Panc1 (cell line): ENCODE measurements around the gene CDC5L. TPM values are rescaled to one million over a fixed set of nuclear protein-coding genes. Genes with fewer than 3 reads are reported as not detected.

Experiments
- ATAC-seq: fragments of 200-7000 bp; cut with Tn5 transposase; 2 replicates; pipeline ENCODE4 v1.9.1; 2020; ENCODE audit warnings: mild to moderate bottlenecking, moderate library complexity
- BruUV-seq: library from RNA; stranded (reverse); fragments of 400-500 nt; replicated peaks from 2 replicates; lab custom pipeline; 2021; lab: Mats Ljungman, UMichigan
- CTCF ChIA-PET: fragments of 300-600 bp; sonication (Branson Sonifier 250); formaldehyde crosslinking; loops from one replicate; lab custom pipeline; 2022; ENCODE audit warnings: antibody characterized with exemption; lab: Charles Lee
- POLR2A ChIA-PET: fragments of 300-600 bp; sonication (Branson Sonifier 250); formaldehyde crosslinking; loops from one replicate; lab custom pipeline; 2022; ENCODE audit warnings: antibody characterized with exemption; lab: Charles Lee
- DNase-seq: peaks from one replicate; pipeline ENCODE4 v3.0.0-alpha.2; 2010; ENCODE audit warnings: low read depth, low spot score
- H3K27ac ChIP-seq: 2 replicates; pipeline ENCODE4 v1.5.1; 2011; ENCODE audit warnings: mild to moderate bottlenecking, low read length, inconsistent platforms
- H3K27me3 ChIP-seq: fragments of 200-500 bp; sonication (Bioruptor generic); 2 replicates; pipeline ENCODE4 v1.6.0; 2014; ENCODE audit warnings: low read length, inconsistent platforms; ENCODE audit not compliant: control insufficient read depth, insufficient read depth
- H3K36me3 ChIP-seq: fragments of 200-500 bp; sonication (Bioruptor generic); 2 replicates; pipeline ENCODE4 v1.5.1; 2014; ENCODE audit warnings: inconsistent platforms, mild to moderate bottlenecking, low read length, moderate library complexity; ENCODE audit not compliant: control insufficient read depth, insufficient read depth
- H3K4me1 ChIP-seq: 2 replicates; pipeline ENCODE4 v1.5.1; 2011; ENCODE audit warnings: inconsistent platforms, mild to moderate bottlenecking, low read length, moderate library complexity; ENCODE audit not compliant: control insufficient read depth, insufficient read depth
- H3K4me3 ChIP-seq, 2 experiments: 2 replicates each; pipeline ENCODE4 v1.5.1; 2011 to 2012; ENCODE audit warnings: low read depth in 2 of 2, low read length in 2 of 2, mild to moderate bottlenecking in 2 of 2, inconsistent platforms in 1 of 2, moderate library complexity in 1 of 2
- H3K9me3 ChIP-seq: fragments of 200-500 bp; sonication (Bioruptor generic); 2 replicates; pipeline ENCODE4 v1.5.1; 2014; ENCODE audit warnings: low read depth, mild to moderate bottlenecking, inconsistent platforms, low read length, moderate library complexity; ENCODE audit not compliant: control insufficient read depth, insufficient read depth
- CTCF ChIP-seq: fragments of 450-650 bp; IDR thresholded peaks from 2 replicates; pipeline ENCODE4 v1.5.1; 2017; ENCODE audit warnings: mild to moderate bottlenecking
- POLR2AphosphoS5 ChIP-seq: IDR thresholded peaks from 2 replicates; pipeline ENCODE4 v1.6.1; 2012; ENCODE audit warnings: mild to moderate bottlenecking, low read depth, low read length, moderate library complexity
- REST ChIP-seq, 2 experiments: IDR thresholded peaks; 2 replicates each; pipeline ENCODE4 v1.6.1; 2011 to 2012; ENCODE audit warnings: low read depth in 2 of 2, control low read depth in 1 of 2, low read length in 1 of 2, mild to moderate bottlenecking in 1 of 2, moderate library complexity in 1 of 2; ENCODE audit not compliant: insufficient read depth in 1 of 2
- SIN3A ChIP-seq: IDR thresholded peaks from 2 replicates; pipeline ENCODE4 v1.6.1; 2012; ENCODE audit warnings: low read depth, mild to moderate bottlenecking, low read length, moderate library complexity, borderline replicate concordance; ENCODE audit not compliant: insufficient read depth
- TCF7L2 ChIP-seq: IDR thresholded peaks from 2 replicates; pipeline ENCODE4 v1.6.1; 2011; ENCODE audit warnings: mild to moderate bottlenecking, low read depth, low read length, inconsistent platforms
- in situ Hi-C: cut with HindIII; loops from 2 replicates; pipeline ENCODE4 v1.10.0; 2016; ENCODE audit warnings: low sequenced_read_pairs, low pct_unique_long_range_greater_than_20kb
- intact Hi-C: fragments of 100-400 bp; cut with micrococcal nuclease; formaldehyde crosslinking; loops from one replicate; pipeline ENCODE4 v1.10.0; 2022; ENCODE audit not compliant: unreplicated experiment
- total RNA-seq: library from RNA; stranded (reverse); gene quantifications from one replicate; pipeline ENCODE4 v1.2.1, GENCODE V29; 2021; ENCODE audit not compliant: unreplicated experiment

Gene CDC5L
- total RNA-seq, 1 experiment from 2014 or later: 23.3 TPM

DNA sequence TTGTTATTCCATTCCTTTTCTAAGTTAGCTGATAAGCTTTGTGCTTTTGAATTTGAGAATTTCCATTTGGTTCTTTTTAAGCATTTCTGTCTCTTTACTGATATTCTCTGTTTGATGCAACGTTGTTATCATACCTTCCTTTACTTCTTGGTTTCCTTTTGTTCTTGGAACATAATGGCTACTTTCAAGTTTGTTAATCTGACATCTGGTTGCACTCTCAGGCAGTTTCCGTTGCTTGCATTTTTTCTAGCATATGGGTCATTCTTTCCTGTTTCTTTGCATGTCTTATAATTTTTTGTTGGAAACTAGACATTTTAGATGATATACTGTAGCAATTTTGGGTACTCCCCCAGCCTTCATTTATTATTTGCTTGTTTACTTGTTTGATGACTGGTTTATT is 12.5 kb downstream of the CDC5L start:
- no peak for DNase-seq
- Histone ChIP-seq H3K4me1 (no peaks in the 10 kb centered on the region), H3K27me3 (no peaks in the 10 kb centered on the region), H3K36me3 (peaks cover 46% of the 10 kb centered on the region), H3K27ac (no peak overlapping the region), H3K4me3 (no peak overlapping the region), H3K9me3 (no peaks in the 10 kb centered on the region)
- TF ChIP-seq POLR2AphosphoS5 (no peak), TCF7L2 (no peak), SIN3A (no peak)
- intact Hi-C loops: no loop called here
- ChIA-PET CTCF (no interaction called here), POLR2A (no interaction called here)
- BruUV-seq: no TSS peak
- in situ Hi-C loops: no loop called here
- no peak for ATAC-seq

DNA sequence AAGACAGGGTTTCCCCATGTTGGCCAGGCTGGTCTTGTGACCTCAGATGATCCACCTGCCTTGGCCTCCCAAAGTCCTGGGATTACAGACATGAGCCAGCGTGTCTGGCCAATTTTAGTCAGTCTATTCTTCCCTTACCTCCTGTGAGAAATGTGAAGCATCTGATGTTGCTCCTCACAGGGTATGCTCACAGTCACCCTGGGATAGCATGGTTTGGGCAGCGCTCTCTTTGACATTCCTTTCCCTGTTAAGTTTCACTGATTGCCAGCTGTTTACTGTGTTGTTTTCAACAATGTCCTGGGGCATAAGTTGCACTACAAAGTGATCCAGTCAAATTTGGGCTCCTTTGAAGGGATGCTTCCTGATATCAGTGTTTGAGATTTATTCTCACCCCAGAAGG is 13.1 kb downstream of the CDC5L start:
- Histone ChIP-seq H3K9me3 (no peaks in the 10 kb centered on the region), H3K27ac (no peak overlapping the region), H3K36me3 (peaks cover 52% of the 10 kb centered on the region), H3K4me3 (no peak overlapping the region), H3K27me3 (no peaks in the 10 kb centered on the region), H3K4me1 (no peaks in the 10 kb centered on the region)
- DNase-seq: no peak
- no TSS peak for BruUV-seq
- ChIA-PET POLR2A (no interaction called here), CTCF (no interaction called here)
- TF ChIP-seq REST (IDR thresholded peaks at IDR 0.05; ENCODE audit: insufficient read depth in 1 of 2, low read depth in 2 of 2, low read length in 1 of 2): no peak
- TF ChIP-seq CTCF: no peak
- TF ChIP-seq POLR2AphosphoS5: no peak
- TF ChIP-seq TCF7L2: no peak
- no peak for TF ChIP-seq SIN3A
- in situ Hi-C loops (no loop called here), intact Hi-C loops (no loop called here)
- ATAC-seq: no peak

- POLR2A ChIA-PET: no interaction called here
- TF ChIP-seq POLR2AphosphoS5 (no peak), CTCF (no peak), REST (IDR thresholded peaks at IDR 0.05; ENCODE audit: insufficient read depth in 1 of 2, low read depth in 2 of 2, low read length in 1 of 2) (no peak), TCF7L2 (no peak), SIN3A (no peak)
- peaks cover 48% of the 10 kb centered on the region for H3K36me3 ChIP-seq
Observed at GRCh38 chr6:44401138-44401537, 13.6 kb downstream of the CDC5L start.

More at GRCh38 chr6:44401138-44401537, 13.6 kb downstream of the CDC5L start:
- Histone ChIP-seq H3K27me3 (no peaks in the 10 kb centered on the region), H3K4me1 (no peaks in the 10 kb centered on the region), H3K27ac (no peak overlapping the region), H3K9me3 (no peaks in the 10 kb centered on the region), H3K4me3 (no peak overlapping the region)
- CTCF ChIA-PET: no interaction called here
- intact Hi-C loops (no loop called here), in situ Hi-C loops (no loop called here)
- no peak for DNase-seq
- no TSS peak for BruUV-seq
- ATAC-seq: no peak
